Astrocyte (in vitro differentiated cells and primary cell): ENCODE results near the gene ITPKB. TPM values are rescaled to one million over a fixed set of nuclear protein-coding genes. Genes with fewer than 3 reads are reported as not detected.

Experiments used
- DNase-seq: peaks from one replicate; pipeline ENCODE4 v3.0.0-alpha.2; 2010; ENCODE audit warnings: low read depth
- FAIRE-seq: peaks from 2 replicates; lab custom pipeline; 2011; peaks lifted over from hg19 to GRCh38; lab: Jason Lieb, UNC
- H2AFZ ChIP-seq: 2 replicates; pipeline ENCODE4 v1.6.0; 2012; ENCODE audit warnings: low read depth, low read length, inconsistent platforms
- H3K27ac ChIP-seq: 2 replicates; pipeline ENCODE4 v1.5.1; 2011; ENCODE audit warnings: low read depth, low read length, inconsistent platforms
- H3K27me3 ChIP-seq: 2 replicates; pipeline ENCODE4 v1.6.0; 2011; ENCODE audit warnings: low read length, inconsistent platforms; ENCODE audit not compliant: insufficient read depth
- H3K36me3 ChIP-seq: 2 replicates; pipeline ENCODE4 v1.5.1; 2011; ENCODE audit warnings: low read length, inconsistent platforms; ENCODE audit not compliant: insufficient read depth
- H3K4me1 ChIP-seq: 2 replicates; pipeline ENCODE4 v1.5.1; 2011; ENCODE audit warnings: low read length, inconsistent platforms; ENCODE audit not compliant: insufficient read depth
- H3K4me2 ChIP-seq: 2 replicates; pipeline ENCODE4 v1.6.0; 2012; ENCODE audit warnings: low read length, inconsistent platforms
- H3K4me3 ChIP-seq: 2 replicates; pipeline ENCODE4 v1.5.1; 2011; ENCODE audit warnings: low read depth, mild to moderate bottlenecking, low read length, inconsistent platforms; ENCODE audit not compliant: insufficient read depth
- H3K79me2 ChIP-seq: 2 replicates; pipeline ENCODE4 v1.6.0; 2012; ENCODE audit warnings: mild to moderate bottlenecking, low read length, inconsistent platforms; ENCODE audit not compliant: insufficient read depth
- H3K9ac ChIP-seq: 2 replicates; pipeline ENCODE4 v1.6.0; 2012; ENCODE audit warnings: mild to moderate bottlenecking, low read length, inconsistent platforms
- H3K9me3 ChIP-seq: 2 replicates; pipeline ENCODE4 v1.5.1; 2012; ENCODE audit warnings: low read depth, mild to moderate bottlenecking, low read length, inconsistent platforms; ENCODE audit not compliant: insufficient read depth
- H4K20me1 ChIP-seq: 2 replicates; pipeline ENCODE4 v1.6.0; 2012; ENCODE audit warnings: low read length, inconsistent platforms; ENCODE audit not compliant: insufficient read depth
- H3K27ac Mint-ChIP-seq: one replicate; pipeline ENCODE4 v1.8.0; 2021; ENCODE audit warnings: mild to moderate bottlenecking, mixed read lengths; ENCODE audit not compliant: unreplicated experiment
- H3K27me3 Mint-ChIP-seq: one replicate; pipeline ENCODE4 v1.8.0; 2021; ENCODE audit warnings: low read depth, mixed read lengths; ENCODE audit not compliant: unreplicated experiment
- H3K36me3 Mint-ChIP-seq: one replicate; pipeline ENCODE4 v1.8.0; 2021; ENCODE audit warnings: low read depth, mixed read lengths; ENCODE audit not compliant: unreplicated experiment
- H3K4me1 Mint-ChIP-seq: one replicate; pipeline ENCODE4 v1.8.0; 2021; ENCODE audit warnings: low read depth, mixed read lengths; ENCODE audit not compliant: unreplicated experiment
- H3K4me3 Mint-ChIP-seq: one replicate; pipeline ENCODE4 v1.8.0; 2021; ENCODE audit warnings: mild to moderate bottlenecking, moderate library complexity, mixed read lengths; ENCODE audit not compliant: unreplicated experiment
- H3K9me3 Mint-ChIP-seq: one replicate; pipeline ENCODE4 v1.8.0; 2021; ENCODE audit warnings: mild to moderate bottlenecking, mixed read lengths; ENCODE audit not compliant: unreplicated experiment
- CTCF ChIP-seq: IDR thresholded peaks from 2 replicates; pipeline ENCODE4 v1.5.1; 2011; ENCODE audit warnings: low read depth, mild to moderate bottlenecking, inconsistent platforms, low read length, moderate library complexity; ENCODE audit not compliant: insufficient read depth
- EZH2 ChIP-seq: IDR thresholded peaks from 2 replicates; pipeline ENCODE4 v1.6.1; 2012; ENCODE audit warnings: mild to moderate bottlenecking, low read length, inconsistent platforms; ENCODE audit not compliant: insufficient read depth
- total RNA-seq: library from RNA; stranded (reverse); gene quantifications from 2 replicates; pipeline ENCODE4 v1.2.1, GENCODE V29; 2021

ITPKB gene
- total RNA-seq, 1 donor from 2014 or later, result 10.5 TPM

GRCh38 chr1:226589008-226589733 is 149.9 kb downstream of the ITPKB start:
- peaks cover 4% of the 10 kb centered on the region for H3K36me3 Mint-ChIP-seq
- Histone ChIP-seq H3K27ac (no peak overlapping the region), H2AFZ (no peak overlapping the region), H3K4me2 (no peak overlapping the region), H4K20me1 (no peaks in the 10 kb centered on the region), H3K27me3 (peaks cover 6% of the 10 kb centered on the region), H3K36me3 (no peaks in the 10 kb centered on the region), H3K79me2 (no peaks in the 10 kb centered on the region), H3K9me3 (no peaks in the 10 kb centered on the region), H3K4me3 (no peak overlapping the region), H3K4me1 (no peaks in the 10 kb centered on the region), H3K9ac (no peak overlapping the region)
- no peak for FAIRE-seq
- peaks cover 46% of the 10 kb centered on the region for H3K27me3 Mint-ChIP-seq
- no peak overlapping the region for H3K4me3 Mint-ChIP-seq
- H3K4me1 Mint-ChIP-seq, result peaks cover 18% of the 10 kb centered on the region
- DNase-seq, result no peak
- TF ChIP-seq CTCF (no peak), EZH2 (no peak)
- H3K27ac Mint-ChIP-seq, result peak overlapping the region; percentile 53
- H3K9me3 Mint-ChIP-seq, result peaks cover 2% of the 10 kb centered on the region

GRCh38 chr1:226588484-226588883 is 150.6 kb downstream of the ITPKB start:
- DNase-seq (no peak), FAIRE-seq (no peak)
- no peaks in the 10 kb centered on the region for H3K9me3 Mint-ChIP-seq
- H3K27me3 Mint-ChIP-seq, result peaks cover 39% of the 10 kb centered on the region
- H3K4me1 Mint-ChIP-seq, result peaks cover 18% of the 10 kb centered on the region
- no peaks in the 10 kb centered on the region for H4K20me1 ChIP-seq
- no peaks in the 10 kb centered on the region for H3K9me3 ChIP-seq
- no peak overlapping the region for H3K27ac Mint-ChIP-seq
- H3K4me1 ChIP-seq, result no peaks in the 10 kb centered on the region
- no peak overlapping the region for H3K4me3 Mint-ChIP-seq
- peaks cover 4% of the 10 kb centered on the region for H3K27me3 ChIP-seq
- no peak overlapping the region for H3K4me2 ChIP-seq
- no peaks in the 10 kb centered on the region for H3K79me2 ChIP-seq
- no peak overlapping the region for H3K27ac ChIP-seq
- no peak for TF ChIP-seq EZH2
- no peak for TF ChIP-seq CTCF
- no peaks in the 10 kb centered on the region for H3K36me3 Mint-ChIP-seq
- no peak overlapping the region for H2AFZ ChIP-seq
- no peak overlapping the region for H3K4me3 ChIP-seq
- no peaks in the 10 kb centered on the region for H3K36me3 ChIP-seq
- H3K9ac ChIP-seq, result no peak overlapping the region
